ENCODE data around the gene AUH. TPM values are rescaled to one million over a fixed set of nuclear protein-coding genes. Genes with fewer than 3 reads are reported as not detected.

AUH gene
- total RNA-seq, 1 donor from 2014 or later: 17.3 TPM

DNA sequence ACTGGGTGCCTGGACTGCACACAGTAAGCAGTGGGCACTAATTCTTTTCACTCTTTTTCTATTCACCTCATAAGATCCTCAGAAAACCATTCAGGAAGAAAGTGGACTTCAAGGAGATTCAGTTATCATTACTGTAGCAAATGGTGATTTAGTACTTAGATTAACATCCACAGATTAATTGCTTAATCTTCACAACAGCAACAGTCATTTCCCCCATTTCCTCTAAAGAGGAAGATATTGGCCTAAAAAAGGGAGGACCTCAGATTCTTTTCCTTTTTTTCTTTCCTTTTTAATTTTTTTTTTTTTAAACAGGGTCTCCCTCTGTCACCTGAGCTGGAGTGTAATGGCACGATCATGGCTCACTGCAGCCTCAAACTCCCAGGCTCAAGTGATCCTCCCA is 64.4 kb downstream of the AUH start:
- H3K4me1 ChIP-seq: peaks cover 31% of the 10 kb centered on the region
- intact Hi-C loops (cut with DNase I): no loop called here

GRCh38 chr9:91296354-91296753 is 65.4 kb downstream of the AUH start:
- intact Hi-C loops (cut with DNase I): no loop called here
- no peak for DNase-seq
- H3K4me1 ChIP-seq: peaks cover 27% of the 10 kb centered on the region

More for the DNA sequence above, 64.4 kb downstream of the AUH start:
- ATAC-seq: no peak
- no peak for DNase-seq
- Histone ChIP-seq H3K36me3 (peaks cover 37% of the 10 kb centered on the region), H3K9me3 (no peaks in the 10 kb centered on the region), H3K27ac (no peak overlapping the region), H3K4me3 (no peak overlapping the region), H3K27me3 (ENCODE audit: low read depth) (no peaks in the 10 kb centered on the region)
- no peak for TF ChIP-seq CTCF (IDR thresholded peaks at IDR 0.05)

DNA sequence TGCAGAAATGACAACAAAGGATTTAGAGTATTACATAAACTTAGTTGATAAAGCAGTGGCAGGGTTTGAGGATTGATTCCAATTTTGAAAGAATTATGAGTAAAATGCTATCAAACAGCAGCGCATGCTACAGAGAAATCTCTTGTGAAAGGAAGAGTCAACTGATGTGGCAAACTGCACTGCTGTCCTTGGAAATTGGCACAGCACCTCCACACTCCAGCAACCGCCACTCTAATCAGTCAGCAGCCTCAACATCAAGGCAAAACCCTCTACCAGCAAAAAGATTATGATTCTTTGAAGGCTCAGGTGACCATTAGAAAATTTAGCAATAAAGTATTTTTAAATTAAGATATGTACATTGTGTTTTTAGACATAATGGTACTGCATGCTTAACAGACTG is 66.4 kb downstream of the AUH start:
- no peak for ATAC-seq
- no peak overlapping the region for H3K27ac ChIP-seq
- H3K36me3 ChIP-seq: peaks cover 37% of the 10 kb centered on the region
- no peak for DNase-seq
- H3K9me3 ChIP-seq: no peaks in the 10 kb centered on the region
- no peak overlapping the region for H3K4me3 ChIP-seq
- TF ChIP-seq CTCF (IDR thresholded peaks at IDR 0.05): no peak
- H3K27me3 ChIP-seq (ENCODE audit: low read depth): no peaks in the 10 kb centered on the region
- peaks cover 19% of the 10 kb centered on the region for H3K4me1 ChIP-seq
- intact Hi-C loops (cut with DNase I): no loop called here

More at GRCh38 chr9:91296354-91296753, 65.4 kb downstream of the AUH start:
- Histone ChIP-seq H3K4me3 (no peak overlapping the region), H3K9me3 (no peaks in the 10 kb centered on the region), H3K36me3 (peaks cover 37% of the 10 kb centered on the region), H3K27ac (no peak overlapping the region), H3K27me3 (ENCODE audit: low read depth) (no peaks in the 10 kb centered on the region)
- ATAC-seq: no peak
- no peak for TF ChIP-seq CTCF (IDR thresholded peaks at IDR 0.05)

DNA sequence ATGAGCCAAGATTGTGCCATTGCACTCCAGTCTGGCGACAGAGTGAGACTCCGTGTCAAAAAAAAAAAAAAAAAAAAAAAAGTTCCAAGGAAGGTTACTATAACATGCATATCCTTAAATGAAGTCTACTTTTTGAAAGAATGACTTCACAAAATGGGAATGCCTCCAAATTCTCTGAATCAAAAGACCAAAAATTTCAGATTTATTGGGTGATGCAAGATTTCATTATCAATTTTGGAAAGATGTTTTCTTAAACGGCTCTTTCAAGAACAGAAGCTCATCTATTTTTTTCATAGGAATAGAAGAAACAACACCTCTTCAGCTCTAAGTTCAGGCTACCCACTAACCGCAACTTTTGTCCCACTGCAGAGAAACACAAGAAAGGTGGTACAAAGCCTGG is 69.9 kb downstream of the AUH start:
- TF ChIP-seq CTCF (IDR thresholded peaks at IDR 0.05): no peak
- Histone ChIP-seq H3K4me3 (no peak overlapping the region), H3K4me1 (no peaks in the 10 kb centered on the region), H3K9me3 (no peaks in the 10 kb centered on the region), H3K27me3 (ENCODE audit: low read depth) (no peaks in the 10 kb centered on the region), H3K27ac (no peak overlapping the region), H3K36me3 (peaks cover 37% of the 10 kb centered on the region)
- intact Hi-C loops (cut with DNase I): no loop called here
- ATAC-seq: no peak
- no peak for DNase-seq

DNA sequence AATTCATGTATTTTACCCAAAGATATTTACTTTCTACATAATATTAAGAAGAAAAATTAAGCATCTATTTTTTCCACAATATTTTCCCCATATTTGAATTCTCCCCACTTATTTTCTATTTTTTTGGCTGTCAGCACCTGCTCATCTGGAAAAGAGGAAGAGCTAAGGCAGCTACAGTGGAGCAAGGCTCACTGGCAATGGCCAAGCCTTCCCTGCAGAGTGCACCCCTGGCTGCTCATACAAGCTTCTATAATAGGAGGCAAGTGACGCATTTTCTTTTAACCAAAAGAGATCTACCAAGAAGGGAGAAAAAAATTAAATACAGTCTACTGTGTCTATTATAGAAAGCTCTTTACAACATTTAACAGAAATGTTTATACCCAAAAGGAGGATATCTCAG is 72.5 kb downstream of the AUH start:
- Histone ChIP-seq H3K4me3 (no peak overlapping the region), H3K27ac (no peak overlapping the region), H3K36me3 (peaks cover 19% of the 10 kb centered on the region), H3K27me3 (ENCODE audit: low read depth) (no peaks in the 10 kb centered on the region), H3K9me3 (no peaks in the 10 kb centered on the region), H3K4me1 (no peaks in the 10 kb centered on the region)
- intact Hi-C loops (cut with DNase I): no loop called here
- ATAC-seq: no peak
- no peak for DNase-seq
- no peak for TF ChIP-seq CTCF (IDR thresholded peaks at IDR 0.05)
